ENCODE results near the gene PROKR1.

The PROKR1 gene

GRCh38 chr2:68623820-68624219, 19.6 kb upstream of the PROKR1 start:
- H3K36me3 ChIP-seq (ENCODE audit: insufficient read depth, low read length): no peaks in the 10 kb centered on the region
- H3K4me3 ChIP-seq (ENCODE audit: low read depth in 1 of 2, low read length in 2 of 2): no peak overlapping the region
- no peak overlapping the region for H3K9ac ChIP-seq (ENCODE audit: low read depth, low read length)
- no peaks in the 10 kb centered on the region for H3K9me3 ChIP-seq (ENCODE audit: insufficient read depth, low read length, severe bottlenecking)
- H3K27me3 ChIP-seq (ENCODE audit: insufficient read depth, low read length, poor library complexity): no peaks in the 10 kb centered on the region
- no peak for ATAC-seq (ENCODE audit: insufficient read depth, low read depth)
- no peak overlapping the region for H2AFZ ChIP-seq (ENCODE audit: low read depth, low read length)
- H4K20me1 ChIP-seq (ENCODE audit: insufficient read depth, low read length): no peaks in the 10 kb centered on the region
- no peaks in the 10 kb centered on the region for H3K79me2 ChIP-seq (ENCODE audit: insufficient read depth, low read length)
- TF ChIP-seq EZH2 (IDR thresholded peaks at IDR 0.05; ENCODE audit: borderline replicate concordance, low read depth, low read length, severe bottlenecking) (no peak), CTCF (IDR thresholded peaks at IDR 0.05; ENCODE audit: borderline replicate concordance, extremely low read depth, low read length, poor library complexity, severe bottlenecking) (no peak)
- H3K4me1 ChIP-seq (ENCODE audit: insufficient read depth, low read length): no peaks in the 10 kb centered on the region
- DNase-seq: no peak
- H3K4me2 ChIP-seq (ENCODE audit: insufficient read depth, low read length): no peak overlapping the region
- H3K27ac ChIP-seq (ENCODE audit: low read length): no peak overlapping the region

GRCh38 chr2:68627615-68628014, 15.8 kb upstream of the PROKR1 start:
- DNase-seq: no peak

GRCh38 chr2:68632021-68632420, 11.4 kb upstream of the PROKR1 start:
- no peak overlapping the region for H3K4me2 ChIP-seq (ENCODE audit: insufficient read depth, low read length)
- H2AFZ ChIP-seq (ENCODE audit: low read depth, low read length): no peak overlapping the region
- no peak overlapping the region for H3K27ac ChIP-seq (ENCODE audit: low read length)
- no peaks in the 10 kb centered on the region for H3K4me1 ChIP-seq (ENCODE audit: insufficient read depth, low read length)
- H4K20me1 ChIP-seq (ENCODE audit: insufficient read depth, low read length): no peaks in the 10 kb centered on the region
- H3K9ac ChIP-seq (ENCODE audit: low read depth, low read length): no peak overlapping the region
- H3K79me2 ChIP-seq (ENCODE audit: insufficient read depth, low read length): no peaks in the 10 kb centered on the region
- no peak for TF ChIP-seq CTCF (IDR thresholded peaks at IDR 0.05; ENCODE audit: borderline replicate concordance, extremely low read depth, low read length, poor library complexity, severe bottlenecking)
- no peak for TF ChIP-seq EZH2 (IDR thresholded peaks at IDR 0.05; ENCODE audit: borderline replicate concordance, low read depth, low read length, severe bottlenecking)
- H3K4me3 ChIP-seq (ENCODE audit: low read depth in 1 of 2, low read length in 2 of 2): no peak overlapping the region
- H3K9me3 ChIP-seq (ENCODE audit: insufficient read depth, low read length, severe bottlenecking): no peaks in the 10 kb centered on the region
- no peak for DNase-seq
- ATAC-seq (ENCODE audit: insufficient read depth, low read depth): no peak
- no peaks in the 10 kb centered on the region for H3K36me3 ChIP-seq (ENCODE audit: insufficient read depth, low read length)
- no peaks in the 10 kb centered on the region for H3K27me3 ChIP-seq (ENCODE audit: insufficient read depth, low read length, poor library complexity)

More at GRCh38 chr2:68627615-68628014, 15.8 kb upstream of the PROKR1 start:
- Histone ChIP-seq H4K20me1 (ENCODE audit: insufficient read depth, low read length) (no peaks in the 10 kb centered on the region), H3K36me3 (ENCODE audit: insufficient read depth, low read length) (no peaks in the 10 kb centered on the region), H3K27me3 (ENCODE audit: insufficient read depth, low read length, poor library complexity) (no peaks in the 10 kb centered on the region), H3K27ac (ENCODE audit: low read length) (no peak overlapping the region), H3K4me1 (ENCODE audit: insufficient read depth, low read length) (no peaks in the 10 kb centered on the region), H3K9ac (ENCODE audit: low read depth, low read length) (no peak overlapping the region), H3K79me2 (ENCODE audit: insufficient read depth, low read length) (no peaks in the 10 kb centered on the region), H2AFZ (ENCODE audit: low read depth, low read length) (no peak overlapping the region), H3K4me2 (ENCODE audit: insufficient read depth, low read length) (no peak overlapping the region), H3K9me3 (ENCODE audit: insufficient read depth, low read length, severe bottlenecking) (no peaks in the 10 kb centered on the region), H3K4me3 (ENCODE audit: low read depth in 1 of 2, low read length in 2 of 2) (no peak overlapping the region)
- no peak for TF ChIP-seq EZH2 (IDR thresholded peaks at IDR 0.05; ENCODE audit: borderline replicate concordance, low read depth, low read length, severe bottlenecking)
- TF ChIP-seq CTCF (IDR thresholded peaks at IDR 0.05; ENCODE audit: borderline replicate concordance, extremely low read depth, low read length, poor library complexity, severe bottlenecking): no peak
- no peak for ATAC-seq (ENCODE audit: insufficient read depth, low read depth)

DNA sequence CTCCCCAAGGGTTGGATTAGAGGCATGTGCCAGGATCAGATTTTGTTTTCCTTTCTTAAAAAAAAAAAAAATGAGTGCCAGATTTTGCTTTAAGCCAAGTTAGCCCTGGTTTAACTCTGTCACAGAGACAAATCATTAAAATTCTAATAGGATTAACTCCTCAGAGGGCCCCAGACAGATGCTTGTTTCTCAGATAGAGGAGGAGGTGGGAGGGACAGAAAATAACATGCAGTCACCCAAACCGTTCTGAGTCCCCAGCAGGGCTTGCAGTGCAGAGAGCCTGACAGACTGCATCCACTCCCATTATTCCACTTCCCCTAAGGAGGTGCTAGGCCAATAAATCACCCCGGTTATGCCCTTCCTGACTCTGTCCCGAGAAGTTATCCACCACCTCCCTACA, 6.3 kb upstream of the PROKR1 start:
- Histone ChIP-seq H3K27ac (ENCODE audit: low read length) (no peak overlapping the region), H3K9ac (ENCODE audit: low read depth, low read length) (no peak overlapping the region), H3K79me2 (ENCODE audit: insufficient read depth, low read length) (no peaks in the 10 kb centered on the region), H3K4me2 (ENCODE audit: insufficient read depth, low read length) (no peak overlapping the region), H3K4me3 (ENCODE audit: low read depth in 1 of 2, low read length in 2 of 2) (no peak overlapping the region), H4K20me1 (ENCODE audit: insufficient read depth, low read length) (no peaks in the 10 kb centered on the region), H3K36me3 (ENCODE audit: insufficient read depth, low read length) (no peaks in the 10 kb centered on the region), H3K4me1 (ENCODE audit: insufficient read depth, low read length) (no peaks in the 10 kb centered on the region), H3K27me3 (ENCODE audit: insufficient read depth, low read length, poor library complexity) (no peaks in the 10 kb centered on the region), H2AFZ (ENCODE audit: low read depth, low read length) (no peak overlapping the region), H3K9me3 (ENCODE audit: insufficient read depth, low read length, severe bottlenecking) (no peaks in the 10 kb centered on the region)
- ATAC-seq (ENCODE audit: insufficient read depth, low read depth): no peak
- no peak for DNase-seq
- no peak for TF ChIP-seq EZH2 (IDR thresholded peaks at IDR 0.05; ENCODE audit: borderline replicate concordance, low read depth, low read length, severe bottlenecking)
- TF ChIP-seq CTCF (IDR thresholded peaks at IDR 0.05; ENCODE audit: borderline replicate concordance, extremely low read depth, low read length, poor library complexity, severe bottlenecking): no peak
